ENCODE measurements around the gene SLC35G6.
"Not testable (repeated sequence)": the region's sequence is repeated elsewhere in the genome, so short reads cannot be mapped to it uniquely, and the experiment has no call there.

DNA sequence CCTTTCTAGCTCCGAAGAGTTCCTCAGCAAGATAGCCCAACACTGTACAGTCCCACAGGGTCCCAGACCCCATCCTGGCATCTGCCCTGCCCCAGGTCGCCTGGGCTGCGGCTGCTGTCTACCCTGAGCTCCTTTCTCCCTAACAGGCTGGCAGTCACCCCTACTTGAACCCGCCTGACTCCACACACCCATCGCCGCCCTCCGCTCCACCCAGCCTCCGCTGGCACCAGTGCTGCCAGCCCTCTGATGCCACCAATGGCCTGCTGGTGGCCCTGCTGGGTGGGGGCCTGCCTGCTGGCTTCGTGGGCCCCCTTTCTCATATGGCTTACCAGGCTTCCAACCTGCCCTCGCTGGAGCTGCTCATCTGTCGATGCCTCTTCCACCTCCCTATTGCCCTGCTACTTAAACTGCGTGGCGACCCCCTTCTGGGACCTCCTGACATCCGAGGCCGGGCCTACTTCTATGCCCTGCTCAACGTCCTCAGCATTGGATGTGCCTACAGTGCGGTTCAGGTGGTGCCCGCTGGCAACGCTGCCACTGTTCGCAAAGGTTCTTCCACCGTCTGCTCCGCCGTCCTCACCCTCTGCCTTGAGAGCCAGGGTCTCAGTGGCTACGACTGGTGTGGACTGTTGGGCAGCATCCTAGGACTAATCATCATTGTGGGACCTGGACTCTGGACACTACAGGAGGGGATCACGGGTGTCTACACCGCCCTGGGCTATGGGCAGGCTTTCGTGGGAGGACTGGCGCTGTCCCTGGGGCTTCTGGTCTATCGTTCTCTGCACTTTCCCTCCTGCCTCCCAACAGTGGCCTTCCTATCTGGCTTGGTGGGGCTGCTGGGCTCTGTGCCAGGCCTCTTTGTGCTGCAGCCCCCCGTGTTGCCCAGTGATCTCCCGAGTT, 846 bp downstream of the SLC35G6 start:
- TF ChIP-seq, protein P1, sequence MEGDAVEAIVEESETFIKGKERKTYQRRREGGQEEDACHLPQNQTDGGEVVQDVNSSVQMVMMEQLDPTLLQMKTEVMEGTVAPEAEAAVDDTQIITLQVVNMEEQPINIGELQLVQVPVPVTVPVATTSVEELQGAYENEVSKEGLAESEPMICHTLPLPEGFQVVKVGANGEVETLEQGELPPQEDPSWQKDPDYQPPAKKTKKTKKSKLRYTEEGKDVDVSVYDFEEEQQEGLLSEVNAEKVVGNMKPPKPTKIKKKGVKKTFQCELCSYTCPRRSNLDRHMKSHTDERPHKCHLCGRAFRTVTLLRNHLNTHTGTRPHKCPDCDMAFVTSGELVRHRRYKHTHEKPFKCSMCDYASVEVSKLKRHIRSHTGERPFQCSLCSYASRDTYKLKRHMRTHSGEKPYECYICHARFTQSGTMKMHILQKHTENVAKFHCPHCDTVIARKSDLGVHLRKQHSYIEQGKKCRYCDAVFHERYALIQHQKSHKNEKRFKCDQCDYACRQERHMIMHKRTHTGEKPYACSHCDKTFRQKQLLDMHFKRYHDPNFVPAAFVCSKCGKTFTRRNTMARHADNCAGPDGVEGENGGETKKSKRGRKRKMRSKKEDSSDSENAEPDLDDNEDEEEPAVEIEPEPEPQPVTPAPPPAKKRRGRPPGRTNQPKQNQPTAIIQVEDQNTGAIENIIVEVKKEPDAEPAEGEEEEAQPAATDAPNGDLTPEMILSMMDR (IDR thresholded peaks at IDR 0.05; ENCODE audit: low read depth, low read length, missing input control) = not testable (repeated sequence)
- TF ChIP-seq, protein P2, sequence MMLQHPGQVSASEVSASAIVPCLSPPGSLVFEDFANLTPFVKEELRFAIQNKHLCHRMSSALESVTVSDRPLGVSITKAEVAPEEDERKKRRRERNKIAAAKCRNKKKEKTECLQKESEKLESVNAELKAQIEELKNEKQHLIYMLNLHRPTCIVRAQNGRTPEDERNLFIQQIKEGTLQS (IDR thresholded peaks at IDR 0.05) = not testable (repeated sequence)
- not testable (repeated sequence) for TF ChIP-seq EGR1 (IDR thresholded peaks at IDR 0.05; ENCODE audit: low read depth in 2 of 2); SP1 (IDR thresholded peaks at IDR 0.05); TAF1 (conservative IDR thresholded peaks at IDR 0.05); GABPA (IDR thresholded peaks at IDR 0.05 in 1 of 2, conservative IDR thresholded peaks at IDR 0.05 in 1 of 2); RAD21 (IDR thresholded peaks at IDR 0.05)

Data from liver (tissue), 3 donors.